ENCODE results near the gene GRK6.

DNA sequence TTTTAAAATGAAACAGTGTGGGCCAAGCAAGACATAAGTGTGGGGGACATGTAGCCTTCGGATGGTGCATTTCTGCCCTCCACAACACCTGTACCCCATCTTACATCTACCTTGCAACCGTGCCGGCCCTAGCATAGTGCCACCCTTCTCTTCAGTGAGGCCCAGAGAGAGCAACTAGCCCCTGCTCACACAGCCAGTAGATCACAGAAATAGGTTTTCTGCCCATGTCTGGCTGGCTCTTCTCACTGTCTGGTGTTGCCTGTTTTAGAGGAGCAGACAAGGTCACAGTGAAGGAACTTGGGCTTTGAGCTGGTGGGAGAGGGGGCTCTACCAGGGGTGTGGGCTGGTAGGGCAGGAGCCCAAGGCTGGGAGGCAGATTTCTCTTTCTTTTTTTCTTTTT is 59.8 kb downstream of the GRK6 start:
- TF ChIP-seq, protein P1, sequence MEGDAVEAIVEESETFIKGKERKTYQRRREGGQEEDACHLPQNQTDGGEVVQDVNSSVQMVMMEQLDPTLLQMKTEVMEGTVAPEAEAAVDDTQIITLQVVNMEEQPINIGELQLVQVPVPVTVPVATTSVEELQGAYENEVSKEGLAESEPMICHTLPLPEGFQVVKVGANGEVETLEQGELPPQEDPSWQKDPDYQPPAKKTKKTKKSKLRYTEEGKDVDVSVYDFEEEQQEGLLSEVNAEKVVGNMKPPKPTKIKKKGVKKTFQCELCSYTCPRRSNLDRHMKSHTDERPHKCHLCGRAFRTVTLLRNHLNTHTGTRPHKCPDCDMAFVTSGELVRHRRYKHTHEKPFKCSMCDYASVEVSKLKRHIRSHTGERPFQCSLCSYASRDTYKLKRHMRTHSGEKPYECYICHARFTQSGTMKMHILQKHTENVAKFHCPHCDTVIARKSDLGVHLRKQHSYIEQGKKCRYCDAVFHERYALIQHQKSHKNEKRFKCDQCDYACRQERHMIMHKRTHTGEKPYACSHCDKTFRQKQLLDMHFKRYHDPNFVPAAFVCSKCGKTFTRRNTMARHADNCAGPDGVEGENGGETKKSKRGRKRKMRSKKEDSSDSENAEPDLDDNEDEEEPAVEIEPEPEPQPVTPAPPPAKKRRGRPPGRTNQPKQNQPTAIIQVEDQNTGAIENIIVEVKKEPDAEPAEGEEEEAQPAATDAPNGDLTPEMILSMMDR (IDR thresholded peaks at IDR 0.05), result no peak
- TF ChIP-seq POLR2A (IDR thresholded peaks at IDR 0.05), result no peak
